Measurements from ENCODE around the gene GH1. TPM values are rescaled to one million over a fixed set of nuclear protein-coding genes. Genes with fewer than 3 reads are reported as not detected.

The GH1 gene
- total RNA-seq, 1 experiment from 2014 or later: not detected

DNA sequence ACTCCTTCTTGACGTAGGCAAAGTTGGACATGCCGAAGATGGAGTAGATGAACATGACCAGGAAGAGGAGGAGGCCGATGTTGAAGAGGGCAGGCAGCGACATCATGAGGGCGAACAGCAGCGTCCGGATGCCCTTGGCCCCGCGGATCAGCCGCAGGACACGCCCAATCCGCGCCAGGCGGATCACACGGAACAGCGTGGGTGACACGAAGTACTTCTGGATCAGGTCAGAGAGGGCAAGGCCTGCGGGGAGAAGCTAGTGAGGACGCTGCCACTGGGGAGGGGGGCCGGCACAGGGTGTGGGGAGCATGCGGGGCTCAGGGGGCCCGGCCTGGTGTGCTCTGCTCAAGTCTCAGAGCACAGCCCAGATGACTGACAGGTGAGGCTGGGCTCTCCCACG, 23.1 kb upstream of the GH1 start:
- Histone ChIP-seq H2BK5ac (ENCODE audit: insufficient read length, low read length) (no peak overlapping the region), H3K9ac (ENCODE audit: extremely low read depth, insufficient read length, low read length) (no peak overlapping the region), H3K79me1 (ENCODE audit: insufficient read depth, low read depth, low read length, poor library complexity, severe bottlenecking) (no peaks in the 10 kb centered on the region), H3K14ac (ENCODE audit: insufficient read depth, low read length) (no peak overlapping the region), H4K8ac (replicated peaks; ENCODE audit: insufficient read length, low read depth, low read length) (no peak overlapping the region), H2AFZ (ENCODE audit: low read length) (no peak overlapping the region), H4K5ac (ENCODE audit: insufficient read length, low read depth, low read length) (no peak overlapping the region), H3K79me2 (ENCODE audit: insufficient read depth, low read length) (no peaks in the 10 kb centered on the region), H3K9me3 (ENCODE audit: control insufficient read depth, low read depth, low read length) (no peaks in the 10 kb centered on the region), H3K27me3 (ENCODE audit: insufficient read depth, low read length) (no peaks in the 10 kb centered on the region), H3K4me1 (ENCODE audit: insufficient read depth, low read length) (no peaks in the 10 kb centered on the region), H4K91ac (ENCODE audit: insufficient read length, low read depth, low read length) (no peak overlapping the region), H3K18ac (ENCODE audit: insufficient read length, low read depth, low read length) (no peak overlapping the region), H3K23ac (ENCODE audit: insufficient read length, low read depth, low read length) (no peak overlapping the region), H4K20me1 (ENCODE audit: control insufficient read depth, insufficient read depth, insufficient read length) (no peaks in the 10 kb centered on the region), H2BK12ac (ENCODE audit: insufficient read length, low read depth, low read length) (no peak overlapping the region), H3K4me2 (ENCODE audit: insufficient read depth, insufficient read length, low read length) (no peak overlapping the region), H2BK120ac (ENCODE audit: low read depth, low read length, poor library complexity, severe bottlenecking) (no peak overlapping the region), H3K27ac (ENCODE audit: insufficient read length, low read depth, low read length) (no peak overlapping the region), H2AK5ac (ENCODE audit: insufficient read length, low read length) (no peak overlapping the region), H2BK15ac (ENCODE audit: low read depth, low read length) (no peak overlapping the region), H3K23me2 (ENCODE audit: insufficient read length, low read depth, low read length, poor library complexity, severe bottlenecking) (no peaks in the 10 kb centered on the region), H3K4ac (ENCODE audit: low read depth, low read length) (no peak overlapping the region), H3K56ac (ENCODE audit: insufficient read length, low read depth, low read length) (no peak overlapping the region), H2BK20ac (ENCODE audit: low read depth, low read length, poor library complexity, severe bottlenecking) (no peak overlapping the region), H3T11ph (ENCODE audit: low read length) (no peak overlapping the region)
- TF ChIP-seq, protein P1, sequence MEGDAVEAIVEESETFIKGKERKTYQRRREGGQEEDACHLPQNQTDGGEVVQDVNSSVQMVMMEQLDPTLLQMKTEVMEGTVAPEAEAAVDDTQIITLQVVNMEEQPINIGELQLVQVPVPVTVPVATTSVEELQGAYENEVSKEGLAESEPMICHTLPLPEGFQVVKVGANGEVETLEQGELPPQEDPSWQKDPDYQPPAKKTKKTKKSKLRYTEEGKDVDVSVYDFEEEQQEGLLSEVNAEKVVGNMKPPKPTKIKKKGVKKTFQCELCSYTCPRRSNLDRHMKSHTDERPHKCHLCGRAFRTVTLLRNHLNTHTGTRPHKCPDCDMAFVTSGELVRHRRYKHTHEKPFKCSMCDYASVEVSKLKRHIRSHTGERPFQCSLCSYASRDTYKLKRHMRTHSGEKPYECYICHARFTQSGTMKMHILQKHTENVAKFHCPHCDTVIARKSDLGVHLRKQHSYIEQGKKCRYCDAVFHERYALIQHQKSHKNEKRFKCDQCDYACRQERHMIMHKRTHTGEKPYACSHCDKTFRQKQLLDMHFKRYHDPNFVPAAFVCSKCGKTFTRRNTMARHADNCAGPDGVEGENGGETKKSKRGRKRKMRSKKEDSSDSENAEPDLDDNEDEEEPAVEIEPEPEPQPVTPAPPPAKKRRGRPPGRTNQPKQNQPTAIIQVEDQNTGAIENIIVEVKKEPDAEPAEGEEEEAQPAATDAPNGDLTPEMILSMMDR (conservative IDR thresholded peaks at IDR 0.05): no peak
- Mint-ChIP-seq H3K9me3 (no peaks in the 10 kb centered on the region), H3K4me1 (peaks cover 8 to 23% of the 10 kb centered on the region in 2 experiments), H3K4me3 (no peak overlapping the region), H3K27ac (no peak overlapping the region), H3K27me3 (ENCODE audit: low read depth) (peaks cover 3% of the 10 kb centered on the region), H3K36me3 (ENCODE audit: insufficient read depth in 1 of 3, low read depth in 3 of 3) (peaks cover 9 to 26% (median 11%) of the 10 kb centered on the region in 3 experiments; a peak in 6 of 7 replicates)
- DNase-seq: no peak
- WGBS (ENCODE audit: extremely low coverage, insufficient read length, low lambda C conversion rate): no CpG with 5 or more reads among the region's 23 CpGs
